HG03196 (cell line): ENCODE results near the gene MN1.

Experiments used
- ATAC-seq: cut with Tn5 transposase; IDR thresholded peaks from one replicate; pipeline ENCODE4 v1.9.1; 2021; ENCODE audit not compliant: unreplicated experiment

Gene MN1

DNA sequence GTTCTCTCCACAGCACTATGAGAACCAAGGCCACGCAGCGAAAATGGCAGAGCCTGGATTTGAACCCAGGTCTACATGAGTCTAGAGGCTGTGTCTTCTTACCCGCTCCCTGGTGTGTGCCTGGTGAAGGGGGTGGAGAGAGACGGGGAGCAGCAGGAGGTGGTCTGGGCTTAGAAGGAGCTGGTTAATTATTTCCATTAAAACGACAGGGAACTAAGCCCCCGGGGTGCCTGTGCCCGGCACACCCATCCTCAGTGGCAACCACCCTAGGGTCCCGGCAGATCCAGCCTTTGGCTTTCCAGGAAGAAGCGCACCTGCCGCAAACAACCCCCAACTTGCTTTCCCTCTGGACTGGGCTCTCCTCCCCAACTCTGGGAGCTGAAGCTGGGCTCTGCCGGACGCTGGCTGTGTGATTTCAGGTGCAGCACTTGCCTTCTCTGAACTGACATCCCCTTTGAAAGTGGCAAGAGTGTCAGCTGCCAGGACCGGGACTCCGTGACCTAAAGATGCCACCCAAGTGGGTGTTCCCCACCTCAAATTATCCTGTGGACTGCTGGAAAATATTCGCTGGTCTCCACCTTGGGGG is 35.8 kb downstream of the MN1 start:
- no peak for ATAC-seq

DNA sequence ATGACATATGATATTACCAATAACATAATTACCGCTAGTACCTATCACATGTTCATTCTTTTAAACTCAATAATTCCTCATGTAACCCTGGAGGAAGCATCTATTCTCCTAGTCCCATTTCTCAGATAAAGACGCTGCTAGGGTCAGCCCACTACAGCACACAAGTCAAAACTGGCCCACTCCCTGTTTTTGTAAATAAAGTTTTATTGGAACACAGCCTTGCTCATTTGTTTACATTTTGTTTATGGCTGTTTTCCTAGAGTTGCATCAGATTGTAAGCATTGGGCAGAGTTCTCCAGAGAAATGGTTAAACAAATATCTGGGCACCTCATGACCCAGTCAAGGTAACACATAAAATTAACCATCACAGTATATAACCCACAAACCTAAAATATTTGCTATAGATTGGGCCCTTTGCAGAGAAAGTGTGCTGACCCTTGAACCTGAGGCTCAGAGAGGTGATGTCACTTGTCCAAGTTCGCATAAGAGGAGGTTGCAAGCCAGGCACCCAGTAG is 36.8 kb downstream of the MN1 start:
- ATAC-seq, result no peak

DNA sequence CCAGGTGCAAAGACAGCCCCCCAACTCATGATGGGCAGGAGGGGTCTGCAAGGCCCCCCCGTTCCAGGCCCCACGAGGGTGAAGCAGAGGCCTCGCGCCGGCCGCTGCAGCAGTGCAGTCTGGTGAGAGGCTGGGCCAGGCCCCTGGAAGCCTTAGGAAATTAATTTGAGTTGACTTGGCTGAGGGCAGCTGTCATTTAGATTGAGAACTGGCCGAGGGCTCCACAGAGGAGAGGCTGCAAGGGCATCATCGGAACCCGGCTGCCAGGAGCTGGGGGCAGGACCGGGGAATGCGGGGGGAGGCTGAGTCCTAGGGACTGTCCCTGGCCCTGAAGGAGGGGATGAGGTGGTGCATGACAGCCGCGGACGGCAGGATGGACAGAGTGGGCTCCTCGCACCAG is 39.9 kb downstream of the MN1 start:
- no peak for ATAC-seq

DNA sequence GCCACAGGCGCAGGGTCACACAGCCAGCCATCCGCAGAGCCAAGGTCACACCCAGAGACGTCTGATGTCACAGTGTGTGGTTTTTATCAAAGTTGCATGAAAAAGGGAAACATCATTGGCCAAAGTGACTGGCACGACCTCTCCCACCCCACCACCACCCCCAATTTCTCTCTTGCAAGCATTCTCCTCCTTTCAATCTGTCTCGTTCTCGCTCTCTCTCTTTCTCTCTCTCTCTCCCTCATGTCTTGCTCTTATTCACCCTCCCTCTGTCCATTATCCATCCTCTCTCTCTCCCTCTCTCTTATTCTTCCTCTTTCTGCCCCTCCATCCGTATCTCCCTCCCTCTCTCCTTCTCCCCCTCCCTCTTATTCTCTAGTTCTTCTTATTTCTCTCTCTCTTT is 40.6 kb downstream of the MN1 start:
- no peak for ATAC-seq

DNA sequence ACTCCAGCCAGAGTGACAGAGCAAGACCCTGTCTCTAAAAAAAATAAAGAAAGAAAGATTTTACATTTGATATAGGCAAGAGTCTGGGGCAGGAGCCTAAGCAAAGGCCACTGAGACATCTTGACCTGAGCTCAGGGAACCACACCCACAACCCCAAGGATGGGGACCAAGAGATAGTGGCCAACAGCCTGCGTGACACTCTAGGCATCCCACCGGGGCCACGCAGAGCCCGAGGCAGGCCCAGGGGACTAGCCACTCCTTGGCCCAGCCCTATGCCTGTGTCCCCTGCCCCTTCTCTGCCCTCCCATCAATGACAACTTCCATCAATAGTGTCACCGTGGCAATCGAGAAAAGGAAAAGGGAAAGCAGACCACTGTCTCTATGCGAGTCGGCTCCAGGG is 41.1 kb downstream of the MN1 start:
- ATAC-seq, result no peak

DNA sequence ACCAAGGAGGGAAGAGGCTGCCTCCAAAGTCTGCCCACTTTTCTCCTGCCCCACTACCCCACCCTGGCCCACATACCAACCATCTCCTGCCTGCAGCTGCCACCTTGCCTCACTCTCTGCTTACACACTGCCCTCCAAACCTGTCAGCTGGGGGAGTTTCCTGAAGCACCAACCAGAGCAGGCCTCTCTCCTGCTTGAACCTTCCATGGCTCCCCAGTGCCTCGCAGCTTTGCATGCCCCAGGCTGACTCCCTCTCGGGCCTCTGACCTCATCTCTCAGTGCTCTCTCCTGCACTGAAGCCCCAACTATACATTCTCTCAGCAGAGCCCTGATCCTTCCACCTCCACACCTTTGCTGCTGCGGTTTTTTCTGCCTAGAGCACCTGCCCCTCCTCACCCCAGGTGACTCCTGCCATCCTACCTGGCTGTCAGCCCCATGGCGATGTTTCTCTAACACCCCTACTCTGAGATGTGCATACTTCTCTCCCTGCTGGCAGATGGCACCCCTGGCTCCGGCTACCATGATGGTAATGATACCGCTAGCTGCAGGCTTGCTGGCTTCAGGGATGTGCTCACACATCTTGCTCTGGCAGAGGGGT is 43.5 kb downstream of the MN1 start:
- ATAC-seq, result no peak

DNA sequence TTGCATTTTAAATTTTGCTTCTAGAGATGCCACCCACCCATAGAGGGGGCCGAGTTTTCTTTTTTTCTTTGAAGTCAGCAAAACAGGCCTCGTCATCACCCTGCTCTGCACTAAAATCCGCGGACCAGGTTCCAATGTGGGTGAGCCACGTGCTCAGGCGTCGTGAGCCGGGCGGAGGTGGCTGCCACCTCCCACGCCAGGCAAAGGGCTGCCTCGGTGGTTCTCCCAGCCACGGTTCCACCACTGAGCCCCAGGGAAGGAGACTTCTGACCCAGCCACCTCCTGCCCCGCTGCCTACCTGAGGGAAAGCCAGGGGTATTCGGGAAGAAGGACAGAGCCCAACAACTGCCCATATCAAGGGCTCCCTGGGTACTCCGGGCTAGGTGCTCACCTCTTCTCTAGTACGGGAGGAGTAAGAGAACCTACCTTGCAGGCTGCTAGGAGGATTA is 45.3 kb downstream of the MN1 start:
- no peak for ATAC-seq

DNA sequence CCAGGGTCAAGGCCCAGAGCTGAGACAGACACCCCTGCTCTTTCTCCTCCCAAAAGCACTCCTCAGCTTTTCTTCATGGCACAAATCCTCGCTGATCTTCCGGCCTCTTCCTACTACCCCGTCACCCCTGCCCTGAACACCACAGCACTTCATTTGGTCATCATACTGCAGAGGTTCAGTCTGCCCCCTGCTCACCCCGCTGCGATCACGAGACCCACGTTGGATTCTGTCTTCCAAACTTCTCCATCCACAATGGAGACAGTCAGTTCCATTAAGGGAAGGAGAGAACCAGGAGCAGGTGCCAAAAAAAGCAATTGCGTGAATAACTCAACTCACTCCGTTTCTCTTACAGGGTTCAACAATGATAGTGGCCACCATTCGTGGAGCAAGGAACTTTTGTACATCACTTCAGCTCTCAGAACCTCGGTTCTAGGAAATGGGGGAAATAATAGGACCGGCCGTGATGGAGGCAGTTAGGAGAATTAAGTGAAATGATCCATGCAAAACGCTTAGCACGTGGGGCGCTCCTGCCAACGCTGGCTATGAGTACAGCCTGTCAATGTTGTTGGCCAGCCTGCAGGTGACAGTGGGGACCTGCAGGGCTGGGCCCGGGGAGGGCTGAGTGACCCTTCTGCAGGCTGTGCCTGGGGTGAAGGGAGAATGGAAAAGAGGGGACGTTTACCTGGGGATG is 45.9 kb downstream of the MN1 start:
- ATAC-seq, result no peak

DNA sequence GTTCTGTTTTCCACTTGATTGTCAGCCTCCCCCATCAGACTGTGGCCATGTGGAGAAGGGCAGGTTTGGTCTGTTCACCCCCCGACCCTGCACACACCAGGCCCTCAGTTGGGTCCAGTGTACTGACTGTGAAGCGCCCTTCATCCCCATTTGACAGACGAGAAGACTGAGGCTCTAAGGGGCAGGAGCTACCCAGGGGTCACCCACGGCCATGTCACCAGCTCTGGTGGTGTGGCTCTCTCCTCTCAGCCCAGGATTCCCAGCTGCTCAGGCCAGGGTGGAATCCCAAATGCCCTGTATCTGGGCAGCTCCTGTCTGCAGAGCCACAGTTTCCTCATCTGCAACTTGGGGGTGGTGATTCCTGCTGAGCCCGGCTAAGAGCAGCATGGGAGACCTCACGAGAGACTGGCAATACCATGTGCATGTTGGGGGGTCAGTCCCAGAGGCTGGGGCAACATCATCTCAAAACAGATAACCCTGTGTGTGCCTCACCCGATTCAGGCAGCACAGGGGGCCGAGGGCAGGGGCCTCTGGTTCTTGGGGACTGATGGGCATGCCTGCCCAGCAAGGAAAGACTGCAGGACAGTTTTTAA is 46.6 kb downstream of the MN1 start:
- no peak for ATAC-seq

DNA sequence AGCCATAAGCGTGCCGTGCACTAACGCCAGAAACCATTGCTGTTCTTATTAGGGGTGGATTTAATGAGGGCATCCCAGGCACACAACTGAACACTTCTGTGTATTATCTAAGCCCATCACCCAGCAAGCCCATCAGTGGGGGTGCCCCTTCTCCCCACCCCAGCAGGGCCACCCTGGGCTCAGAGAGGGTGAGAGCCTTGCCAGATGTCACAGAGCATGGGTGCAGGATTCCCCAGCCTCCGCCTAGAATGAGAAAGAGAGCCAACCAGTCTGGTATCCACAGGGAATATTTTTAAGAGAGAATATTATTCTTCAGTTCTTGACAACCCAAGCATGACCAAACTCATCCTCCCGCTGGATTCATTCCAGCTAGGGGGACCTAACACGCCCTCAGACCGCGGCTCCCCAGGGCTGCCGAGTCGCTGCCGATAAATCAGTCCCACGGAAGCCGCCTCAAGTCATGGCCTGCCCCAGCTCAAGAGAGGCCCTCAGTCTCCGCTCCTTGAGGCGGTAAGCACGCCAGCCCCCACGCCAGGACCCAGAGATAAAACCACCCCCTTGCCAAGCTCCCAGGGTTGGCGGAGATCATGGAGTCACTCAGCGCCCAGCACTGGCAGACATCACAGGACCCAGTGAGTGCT is 47.2 kb downstream of the MN1 start:
- no peak for ATAC-seq

DNA sequence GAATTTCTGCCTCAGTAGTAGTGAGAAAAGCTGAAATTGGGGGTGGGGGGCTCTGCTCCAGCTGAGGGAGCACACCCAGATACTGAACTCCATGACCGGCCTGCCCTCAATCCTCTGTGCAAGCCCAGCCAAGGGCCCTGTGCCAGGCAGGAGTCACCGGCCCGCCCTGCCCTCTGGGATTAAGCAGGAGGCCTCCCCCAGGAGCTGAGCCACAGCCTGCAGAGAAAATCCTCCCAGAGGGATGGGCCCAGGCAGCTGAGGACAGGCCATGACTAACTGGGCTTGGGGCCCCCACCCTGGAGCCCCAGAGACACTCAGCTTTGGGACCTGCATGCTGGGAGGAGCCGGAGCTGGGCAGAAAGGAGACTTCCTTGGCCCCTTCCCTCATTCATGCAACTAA is 48.8 kb downstream of the MN1 start:
- ATAC-seq, result no peak

DNA sequence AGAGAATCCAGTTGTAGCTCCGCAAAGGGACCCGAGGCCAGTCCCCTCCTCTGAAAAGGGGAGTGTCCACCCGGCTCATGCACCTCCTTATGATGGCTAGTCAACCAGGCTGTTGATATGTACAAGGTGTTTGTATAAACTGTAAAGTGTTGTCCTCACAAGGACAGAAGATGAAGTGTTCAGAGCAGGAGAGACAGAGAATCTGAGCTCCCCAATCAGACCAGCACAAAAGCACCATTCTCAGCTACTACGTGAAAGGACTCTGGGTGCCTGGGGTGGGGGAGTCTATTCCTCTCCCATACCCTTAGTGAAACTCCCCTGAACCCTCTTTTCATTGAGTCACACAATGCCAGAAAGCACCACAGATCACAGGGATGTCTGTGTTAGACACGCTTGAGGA is 49.4 kb downstream of the MN1 start:
- no peak for ATAC-seq

DNA sequence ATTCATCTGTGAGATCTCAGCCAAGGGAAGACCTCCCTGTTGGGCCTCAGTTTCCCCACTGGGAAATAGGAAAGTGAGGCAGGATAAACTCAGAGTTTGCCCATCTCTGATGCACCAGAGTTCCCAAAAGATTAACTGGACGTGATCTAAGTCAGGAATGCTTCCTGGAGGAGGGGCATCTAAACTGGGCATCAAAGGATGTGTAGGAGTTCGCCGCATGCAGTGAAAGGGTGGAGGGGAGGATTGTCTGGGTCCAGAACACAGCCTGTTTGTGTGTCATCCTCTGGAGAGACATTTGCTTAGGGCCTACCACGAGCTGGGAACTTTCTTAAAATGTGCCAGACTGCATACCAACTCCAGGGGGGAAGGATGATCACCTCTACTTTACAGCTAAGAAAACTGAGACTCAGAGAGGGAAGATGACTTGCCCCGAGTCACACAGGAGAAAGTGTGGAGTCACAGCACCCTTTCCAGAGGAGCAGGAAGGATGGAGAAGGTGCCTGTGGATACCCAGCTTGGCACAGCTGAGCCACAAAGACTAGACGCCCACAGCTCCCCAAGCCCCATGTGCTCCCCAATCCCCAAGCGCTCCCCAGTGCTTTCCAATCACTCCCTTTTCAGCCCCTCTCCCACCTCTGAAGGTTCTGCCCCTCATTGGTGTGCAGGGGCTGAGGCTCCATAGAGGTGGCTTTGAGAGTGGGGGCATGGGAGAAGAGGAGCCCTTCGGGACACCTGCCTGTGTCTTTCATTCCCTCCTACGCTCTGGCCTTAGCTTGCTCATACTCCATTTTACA is 50.1 kb downstream of the MN1 start:
- no peak for ATAC-seq

DNA sequence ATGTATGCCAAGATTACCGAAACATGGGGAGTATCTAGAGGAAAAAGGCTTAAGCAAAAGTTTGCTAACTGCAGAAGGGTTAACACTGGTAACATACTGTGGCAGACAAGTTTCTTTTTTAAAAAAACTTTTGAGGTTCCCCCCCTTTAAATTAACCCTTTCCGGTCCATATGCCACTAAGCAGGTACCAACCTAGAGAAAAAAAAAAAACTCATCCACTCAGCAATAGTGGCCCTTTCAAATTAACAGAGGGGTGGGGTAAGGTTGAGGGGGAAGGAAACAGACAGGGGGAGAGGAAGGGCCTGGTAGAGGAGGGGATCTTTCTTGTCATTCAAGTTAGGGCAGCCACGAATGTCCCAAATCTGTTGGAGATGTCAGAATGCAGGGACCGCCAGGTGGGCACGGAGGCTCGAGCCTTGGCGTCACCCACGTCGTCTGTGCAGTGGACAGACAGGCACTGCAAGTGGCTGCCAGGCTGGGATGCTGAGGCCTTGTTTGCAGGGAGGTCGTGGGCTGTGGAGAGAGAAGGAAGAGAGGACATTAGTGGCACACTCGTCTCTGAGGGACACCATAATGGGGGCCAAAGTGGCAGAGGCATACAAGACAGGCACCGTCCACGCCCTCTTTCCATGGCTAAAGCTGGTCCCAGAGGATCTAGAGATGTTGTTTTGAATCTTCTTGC is 50.8 kb downstream of the MN1 start:
- no peak for ATAC-seq

DNA sequence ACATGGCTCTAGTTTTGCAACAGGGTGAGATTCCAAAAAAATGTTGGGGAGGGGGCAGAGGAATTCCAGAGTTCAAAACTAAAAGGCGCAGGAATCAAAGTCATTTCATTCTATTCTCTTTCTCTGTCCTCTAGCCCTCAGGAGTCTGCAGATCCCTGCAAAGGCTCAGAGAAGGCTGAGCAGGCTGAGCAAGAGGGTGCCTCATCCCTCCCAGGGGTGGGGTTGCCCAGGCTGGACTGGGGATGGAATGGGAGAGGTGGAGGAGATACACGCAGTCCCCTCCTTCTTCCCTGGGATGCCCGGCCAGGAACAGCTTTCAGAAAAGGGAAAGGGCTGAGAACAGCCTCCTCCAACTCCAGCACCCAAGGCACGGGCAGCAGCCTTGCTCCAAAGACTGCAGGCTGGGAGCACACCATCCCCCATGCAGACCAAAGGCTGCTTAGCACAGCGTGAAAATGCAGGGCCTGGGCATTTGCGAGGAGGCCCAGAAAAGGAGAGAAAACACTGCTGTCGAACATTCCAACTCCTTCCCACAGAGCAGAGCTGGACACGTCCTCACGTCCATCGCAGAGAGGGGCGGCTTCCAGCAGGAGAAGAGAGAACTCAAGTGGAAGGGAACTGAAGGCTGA is 51.8 kb downstream of the MN1 start:
- no peak for ATAC-seq

DNA sequence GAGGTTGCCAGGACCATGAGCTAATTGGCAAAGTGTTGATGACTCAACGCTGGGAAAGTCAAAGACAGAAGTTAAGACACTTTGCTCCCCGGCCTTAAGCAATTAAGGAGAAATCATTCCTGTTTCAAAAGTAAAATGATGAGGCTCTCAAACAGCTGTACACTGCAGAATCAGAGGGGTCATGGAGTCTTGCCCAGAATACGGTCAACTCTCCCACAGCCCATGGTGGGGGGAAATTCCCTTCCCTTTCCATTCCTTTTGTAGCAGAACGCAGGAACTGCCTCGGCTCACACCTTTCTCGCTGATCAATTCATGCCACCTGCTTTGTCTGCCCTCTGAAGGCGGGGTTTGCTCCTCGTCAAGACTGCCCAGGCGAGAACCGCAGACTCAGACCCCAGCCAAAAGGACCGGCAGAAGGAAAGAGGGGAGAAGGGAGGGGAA is 52.8 kb downstream of the MN1 start:
- no peak for ATAC-seq

DNA sequence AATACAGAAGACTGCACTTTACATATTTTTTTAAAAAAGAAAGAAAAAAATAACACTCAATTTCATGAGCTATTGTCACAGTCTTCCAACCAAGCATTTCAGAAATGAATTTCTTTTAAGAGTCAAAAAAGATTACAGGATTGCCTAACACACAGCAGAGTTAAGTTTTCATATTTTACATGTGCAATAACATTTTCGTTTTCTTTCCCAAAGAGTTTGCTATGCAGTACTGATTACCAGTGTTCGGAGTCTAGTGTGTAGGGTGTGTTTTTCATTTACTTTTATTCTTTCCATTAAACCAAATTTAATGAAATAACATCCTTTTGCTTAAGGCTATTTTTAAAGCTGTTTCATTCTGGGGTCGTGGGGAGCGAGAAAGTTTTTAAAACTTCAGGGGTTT is 53.2 kb downstream of the MN1 start:
- no peak for ATAC-seq

DNA sequence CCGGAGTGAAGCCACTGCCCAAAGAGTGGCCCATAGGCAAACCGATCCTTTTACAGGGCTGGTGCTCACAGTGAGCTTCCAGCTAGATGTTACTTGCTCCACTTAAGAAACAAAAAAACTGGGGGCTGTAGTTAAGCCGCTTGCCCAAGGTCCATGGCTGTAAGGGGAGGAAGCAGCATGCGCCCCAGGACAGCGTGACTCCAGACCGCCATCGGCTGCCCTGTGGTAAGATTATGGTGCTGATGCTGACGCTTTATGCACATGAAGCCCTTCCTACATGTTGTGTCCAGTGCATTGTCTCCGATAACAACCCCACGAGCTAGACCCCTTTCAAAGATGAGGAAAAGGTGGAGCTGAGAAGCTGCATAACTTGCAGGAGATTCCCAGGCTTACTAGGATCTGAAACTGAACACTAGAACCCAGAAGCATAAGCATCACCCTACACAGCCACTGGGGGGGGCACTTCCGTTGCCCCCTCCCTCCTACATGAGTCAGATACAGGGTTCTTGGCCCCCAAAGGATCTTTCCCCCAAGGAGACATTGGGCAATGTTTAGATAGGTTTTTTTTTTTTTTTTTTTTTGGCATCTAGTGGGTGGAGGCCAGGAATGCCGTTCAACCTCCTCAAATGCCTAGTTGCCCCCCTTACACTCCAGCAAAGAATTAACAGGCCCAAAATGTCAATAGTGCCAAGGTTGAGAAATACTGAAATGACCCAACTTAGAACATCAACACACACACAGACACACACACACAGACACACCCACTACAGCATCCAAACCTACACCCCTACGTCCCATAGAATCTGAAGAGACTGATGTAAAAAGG is 53.9 kb downstream of the MN1 start:
- ATAC-seq, result no peak

DNA sequence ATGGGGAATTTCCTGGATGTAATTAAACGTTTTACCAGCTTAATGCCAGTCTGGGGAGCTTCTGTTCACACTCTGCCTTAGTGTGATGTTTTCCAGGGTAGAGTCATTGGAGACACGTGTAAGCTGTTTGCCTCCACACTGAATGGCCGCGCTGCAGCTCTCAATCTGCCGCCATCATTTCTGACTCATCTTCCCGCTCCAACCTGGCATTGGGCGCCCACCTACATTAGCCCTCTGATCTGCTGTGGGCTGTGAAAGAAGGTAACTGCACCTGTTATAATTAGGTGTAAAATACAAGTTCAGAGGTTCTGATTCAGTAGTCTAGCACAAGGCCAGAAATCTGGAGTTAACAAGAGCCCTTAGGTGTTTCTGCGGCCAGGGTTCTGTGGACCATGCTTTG is 54.6 kb downstream of the MN1 start:
- no peak for ATAC-seq
